Measurements from ENCODE around the gene WBP2NL.
A peak's percentile ranks its signal among the peaks of the same experiment; 100 is the strongest.
"Not testable (repeated sequence)": the region's sequence is repeated elsewhere in the genome, so short reads cannot be mapped to it uniquely, and the experiment has no call there.

WBP2NL gene

GRCh38 chr22:42069801-42070516 is 71.4 kb downstream of the WBP2NL start:
- no peaks in the 10 kb centered on the region for H3K79me2 ChIP-seq (ENCODE audit: insufficient read depth, low read depth)
- peak overlapping the region; percentile 63 for H3K27ac ChIP-seq
- peaks cover 14% of the 10 kb centered on the region for H3K4me1 ChIP-seq (ENCODE audit: low read depth, poor library complexity, severe bottlenecking)
- peak overlapping the region; percentile 85 for H2AFZ ChIP-seq (ENCODE audit: low read depth)
- no peaks in the 10 kb centered on the region for H3K27me3 ChIP-seq (ENCODE audit: insufficient read depth, low read depth)
- H3K36me3 ChIP-seq (ENCODE audit: insufficient read depth) = no peaks in the 10 kb centered on the region
- peak overlapping the region; percentile 57 for H3K9ac ChIP-seq
- peak overlapping the region; percentile 36 for H3K4me3 ChIP-seq (IDR thresholded peaks at IDR 0.05; ENCODE audit: insufficient read depth, low read depth, low read length)
- peak overlapping the region; percentile 65 for H3K4me2 ChIP-seq
- no peak for TF ChIP-seq CTCF (conservative IDR thresholded peaks at IDR 0.05; ENCODE audit: low read depth, low read length)
- no peaks in the 10 kb centered on the region for H4K20me1 ChIP-seq (ENCODE audit: insufficient read depth)

- H3K27me3 ChIP-seq (ENCODE audit: insufficient read depth, low read depth) = no peaks in the 10 kb centered on the region
- no peak for TF ChIP-seq CTCF (conservative IDR thresholded peaks at IDR 0.05; ENCODE audit: low read depth, low read length)
These were observed 72.2 kb downstream of the WBP2NL start, which contains the start of gene NAGA for GRCh38 chr22:42070517-42071422. Gene NAGA (minus strand): TSS chr22:42070812. CDS start chr22:42070297, 515 bp downstream.

GRCh38 chr22:42071508-42071907 is 72.9 kb downstream of the WBP2NL start:
- H3K36me3 ChIP-seq (ENCODE audit: insufficient read depth); H3K79me2 ChIP-seq (ENCODE audit: insufficient read depth, low read depth); H3K4me3 ChIP-seq (IDR thresholded peaks at IDR 0.05; ENCODE audit: insufficient read depth, low read depth, low read length); H4K20me1 ChIP-seq (ENCODE audit: insufficient read depth); H3K27me3 ChIP-seq (ENCODE audit: insufficient read depth, low read depth): not testable (repeated sequence)
- peak overlapping the region; percentile 85; the same call in 1 of the 2 replicates for H2AFZ ChIP-seq (ENCODE audit: low read depth)
- H3K9ac ChIP-seq = peak overlapping the region; percentile 57; the same call in 1 of the 2 replicates
- H3K27ac ChIP-seq = peak overlapping the region; percentile 63; the same call in 1 of the 2 replicates
- H3K4me2 ChIP-seq = peak overlapping the region; percentile 65
- H3K4me1 ChIP-seq (ENCODE audit: low read depth, poor library complexity, severe bottlenecking) = peaks cover 14% of the 10 kb centered on the region

More at GRCh38 chr22:42070517-42071422, 72.2 kb downstream of the WBP2NL start, which contains the start of gene NAGA:
- Histone ChIP-seq H3K4me3 (IDR thresholded peaks at IDR 0.05; ENCODE audit: insufficient read depth, low read depth, low read length) (peak within 1 kb of the TSS; percentile 36), H4K20me1 (ENCODE audit: insufficient read depth) (no peaks in the 10 kb centered on the region), H3K79me2 (ENCODE audit: insufficient read depth, low read depth) (no peaks in the 10 kb centered on the region), H3K4me2 (peak within 1 kb of the TSS; percentile 65), H3K4me1 (ENCODE audit: low read depth, poor library complexity, severe bottlenecking) (peaks cover 14% of the 10 kb centered on the region), H3K36me3 (ENCODE audit: insufficient read depth) (no peaks in the 10 kb centered on the region), H3K9ac (peak within 1 kb of the TSS; percentile 57), H3K27ac (peak within 1 kb of the TSS; percentile 63), H2AFZ (ENCODE audit: low read depth) (peak within 1 kb of the TSS; percentile 85)

GRCh38 chr22:42072606-42073330 is 74.2 kb downstream of the WBP2NL start:
- H3K4me2 ChIP-seq = no peak overlapping the region
- H3K4me3 ChIP-seq (IDR thresholded peaks at IDR 0.05; ENCODE audit: insufficient read depth, low read depth, low read length) = no peak overlapping the region
- no peak overlapping the region for H3K27ac ChIP-seq
- no peaks in the 10 kb centered on the region for H3K27me3 ChIP-seq (ENCODE audit: insufficient read depth, low read depth)
- no peak overlapping the region for H2AFZ ChIP-seq (ENCODE audit: low read depth)
- no peaks in the 10 kb centered on the region for H4K20me1 ChIP-seq (ENCODE audit: insufficient read depth)
- no peak for TF ChIP-seq CTCF (conservative IDR thresholded peaks at IDR 0.05; ENCODE audit: low read depth, low read length)
- H3K36me3 ChIP-seq (ENCODE audit: insufficient read depth) = no peaks in the 10 kb centered on the region
- H3K79me2 ChIP-seq (ENCODE audit: insufficient read depth, low read depth) = no peaks in the 10 kb centered on the region
- peaks cover 14% of the 10 kb centered on the region for H3K4me1 ChIP-seq (ENCODE audit: low read depth, poor library complexity, severe bottlenecking)
- no peak overlapping the region for H3K9ac ChIP-seq

All from KMS-11 (cell line).